OCI-LY3 (cell line): ENCODE data around the gene KCNJ9.

ENCODE experiments used
- CTCF ChIP-seq: fragments of 200-600, 300-600 bp; sonication (generic); IDR thresholded peaks from 2 replicates; pipeline ENCODE4 v1.5.1; 2014; ENCODE audit warnings: antibody characterized with exemption, low read length, low read depth
- EZH2phosphoT487 ChIP-seq: fragments of 200-600 bp; shearing (Covaris generic); IDR thresholded peaks from 2 replicates; pipeline ENCODE4 v1.6.1; 2018; ENCODE audit warnings: antibody characterized with exemption, mixed run types, low read depth

GRCh38 chr1:160090760-160091159, 9.4 kb downstream of the KCNJ9 start:
- no peak for TF ChIP-seq CTCF
- no peak for TF ChIP-seq EZH2phosphoT487
